ENCODE results near the gene POPDC3.

GRCh38 chr6:105151644-105152043 is 28.2 kb downstream of the POPDC3 start:
- TF ChIP-seq ZNF48 (tag by site-specific recombination; IDR thresholded peaks at IDR 0.05): no peak
- no peak for TF ChIP-seq GLIS1 (tag by site-specific recombination; IDR thresholded peaks at IDR 0.05)
- no peak for TF ChIP-seq YY1 (tag by site-specific recombination; IDR thresholded peaks at IDR 0.05)
- TF ChIP-seq CTCF (tag by site-specific recombination; IDR thresholded peaks at IDR 0.05): no peak
- TF ChIP-seq MYNN (tag by site-specific recombination; IDR thresholded peaks at IDR 0.05; ENCODE audit: borderline replicate concordance): no peak
- no peak for TF ChIP-seq REST (tag by site-specific recombination; IDR thresholded peaks at IDR 0.05)
- no peak for TF ChIP-seq PRDM10 (tag by site-specific recombination; IDR thresholded peaks at IDR 0.05)
- no peak for TF ChIP-seq SP3 (tag by site-specific recombination; IDR thresholded peaks at IDR 0.05)
- TF ChIP-seq GLI4 (tag by site-specific recombination; IDR thresholded peaks at IDR 0.05): no peak
- TF ChIP-seq ZNF121 (tag by site-specific recombination; IDR thresholded peaks at IDR 0.05): no peak
